ENCODE measurements around the gene INPP5D.

DNA sequence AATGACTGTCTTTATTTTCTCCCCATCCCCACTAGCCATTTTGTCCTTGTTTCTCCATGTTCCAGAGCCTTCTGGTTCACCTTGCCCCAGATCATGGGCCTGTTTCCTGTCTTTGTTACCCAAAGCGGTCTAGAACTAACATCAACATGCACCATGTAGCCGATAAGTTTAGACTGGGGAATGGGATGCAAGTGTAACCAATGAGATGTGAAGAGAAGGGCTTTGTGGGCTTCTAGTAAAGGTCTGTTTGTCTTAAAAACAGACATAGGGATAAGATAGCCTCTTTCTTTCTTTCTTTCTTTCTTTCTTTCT, 25.7 kb downstream of the INPP5D start:
- TF ChIP-seq, protein P1, sequence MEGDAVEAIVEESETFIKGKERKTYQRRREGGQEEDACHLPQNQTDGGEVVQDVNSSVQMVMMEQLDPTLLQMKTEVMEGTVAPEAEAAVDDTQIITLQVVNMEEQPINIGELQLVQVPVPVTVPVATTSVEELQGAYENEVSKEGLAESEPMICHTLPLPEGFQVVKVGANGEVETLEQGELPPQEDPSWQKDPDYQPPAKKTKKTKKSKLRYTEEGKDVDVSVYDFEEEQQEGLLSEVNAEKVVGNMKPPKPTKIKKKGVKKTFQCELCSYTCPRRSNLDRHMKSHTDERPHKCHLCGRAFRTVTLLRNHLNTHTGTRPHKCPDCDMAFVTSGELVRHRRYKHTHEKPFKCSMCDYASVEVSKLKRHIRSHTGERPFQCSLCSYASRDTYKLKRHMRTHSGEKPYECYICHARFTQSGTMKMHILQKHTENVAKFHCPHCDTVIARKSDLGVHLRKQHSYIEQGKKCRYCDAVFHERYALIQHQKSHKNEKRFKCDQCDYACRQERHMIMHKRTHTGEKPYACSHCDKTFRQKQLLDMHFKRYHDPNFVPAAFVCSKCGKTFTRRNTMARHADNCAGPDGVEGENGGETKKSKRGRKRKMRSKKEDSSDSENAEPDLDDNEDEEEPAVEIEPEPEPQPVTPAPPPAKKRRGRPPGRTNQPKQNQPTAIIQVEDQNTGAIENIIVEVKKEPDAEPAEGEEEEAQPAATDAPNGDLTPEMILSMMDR (IDR thresholded peaks at IDR 0.05) = no peak
- TF ChIP-seq POLR2A (IDR thresholded peaks at IDR 0.05) (no peak), POLR2AphosphoS5 (IDR thresholded peaks at IDR 0.05; ENCODE audit: insufficient read depth in 1 of 2, low read depth in 1 of 2) (no peak)
